ENCODE results near the gene DBN1.

Gene DBN1

DNA sequence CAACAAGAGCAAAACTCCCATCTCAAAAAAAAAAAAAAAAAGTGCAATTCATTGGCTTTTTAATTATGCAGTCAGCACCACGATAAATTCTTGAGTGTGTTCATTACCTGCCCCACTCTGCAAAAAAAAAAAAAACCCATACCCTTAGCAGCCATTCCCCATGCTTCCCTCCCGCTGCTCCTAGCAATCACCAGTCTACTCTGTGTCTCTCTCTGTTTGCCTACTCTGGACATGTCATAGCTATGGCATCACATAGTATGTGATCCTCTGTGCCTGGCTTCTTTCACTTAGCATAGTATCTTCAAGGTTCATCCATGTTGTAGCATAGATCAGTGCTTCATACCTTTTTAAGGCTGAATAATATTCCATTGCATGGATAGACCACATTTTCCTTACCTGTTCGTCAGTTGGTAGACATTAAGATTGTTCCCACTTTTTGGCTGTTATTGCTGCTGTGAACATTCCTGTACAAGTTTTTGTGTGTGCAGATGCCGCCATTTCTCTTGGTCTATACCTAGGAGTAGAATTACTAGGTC, 33.8 kb downstream of the DBN1 start:
- Histone ChIP-seq H3K36me3 (ENCODE audit: control insufficient read depth in 1 of 2, insufficient read depth in 2 of 2, low read depth in 1 of 2, low read length in 2 of 2) (peaks cover 45 to 71% of the 10 kb centered on the region in 2 experiments), H3K9me3 (ENCODE audit: control insufficient read depth, low read length) (no peaks in the 10 kb centered on the region), H2AK5ac (ENCODE audit: low read length, severe bottlenecking) (no peak overlapping the region), H2BK5ac (ENCODE audit: low read depth, low read length, poor library complexity, severe bottlenecking) (no peak overlapping the region), H3K4me3 (ENCODE audit: insufficient read depth in 1 of 2, low read depth in 1 of 2, low read length in 2 of 2) (no peak overlapping the region), H3K14ac (ENCODE audit: low read length in 2 of 2) (no peak overlapping the region), H3K27me3 (ENCODE audit: control insufficient read depth in 1 of 2, insufficient read depth in 1 of 2, low read length in 2 of 2) (peaks cover 0 to 1% of the 10 kb centered on the region in 2 experiments), H3K9ac (ENCODE audit: low read length) (no peak overlapping the region), H4K8ac (ENCODE audit: low read length) (no peak overlapping the region), H2BK120ac (ENCODE audit: low read depth, low read length) (no peak overlapping the region), H2BK12ac (ENCODE audit: low read length in 2 of 2) (no peak overlapping the region), H3K4me1 (ENCODE audit: control insufficient read depth, insufficient read depth, low read depth, low read length) (peaks cover 3% of the 10 kb centered on the region), H3K4ac (ENCODE audit: low read depth in 1 of 2, low read length in 2 of 2) (no peak overlapping the region), H4K91ac (ENCODE audit: low read length) (no peak overlapping the region), H3K23ac (ENCODE audit: low read length in 2 of 2) (no peak overlapping the region), H2BK15ac (ENCODE audit: low read depth, poor library complexity, severe bottlenecking) (no peak overlapping the region), H3K4me2 (ENCODE audit: low read length, poor library complexity, severe bottlenecking) (no peak overlapping the region), H2AFZ (ENCODE audit: low read depth, low read length) (no peak overlapping the region), H3K18ac (ENCODE audit: low read depth in 1 of 2, low read length in 2 of 2) (no peak overlapping the region), H3K79me1 (replicated peaks; ENCODE audit: low read length, poor library complexity, severe bottlenecking) (no peaks in the 10 kb centered on the region), H3K27ac (ENCODE audit: low read length, poor library complexity, severe bottlenecking) (no peak overlapping the region)
- no peak for DNase-seq
- WGBS, result over 99% methylated on average over 3 of the region's 4 CpGs

DNA sequence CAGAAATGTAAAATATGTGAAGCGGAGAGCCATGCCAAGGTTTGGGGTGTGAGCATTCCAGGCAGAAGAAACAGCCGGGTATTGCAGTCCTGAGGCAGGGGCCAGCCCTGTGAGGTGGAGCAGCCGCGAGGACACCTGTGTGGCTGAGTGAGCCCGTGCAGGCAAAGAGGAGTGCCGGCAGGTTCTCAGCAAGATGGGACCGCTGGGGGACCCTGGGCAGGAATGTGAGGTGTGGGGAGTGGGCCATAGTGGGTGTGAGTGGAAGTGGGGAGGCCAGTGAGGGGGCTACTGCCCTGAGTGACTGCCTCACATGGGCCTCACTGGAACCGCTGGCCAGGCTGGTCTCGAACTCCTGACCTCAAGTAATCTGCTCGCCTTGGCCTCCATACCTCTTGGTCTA, 35.0 kb downstream of the DBN1 start:
- no peak overlapping the region for H2AK5ac ChIP-seq (ENCODE audit: low read length, severe bottlenecking)
- H3K4me2 ChIP-seq (ENCODE audit: low read length, poor library complexity, severe bottlenecking), result no peak overlapping the region
- peaks cover 55 to 77% of the 10 kb centered on the region in 2 experiments for H3K36me3 ChIP-seq (ENCODE audit: control insufficient read depth in 1 of 2, insufficient read depth in 2 of 2, low read depth in 1 of 2, low read length in 2 of 2)
- H2BK5ac ChIP-seq (ENCODE audit: low read depth, low read length, poor library complexity, severe bottlenecking), result no peak overlapping the region
- H3K14ac ChIP-seq (ENCODE audit: low read length in 2 of 2), result no peak overlapping the region
- no peak overlapping the region for H2BK120ac ChIP-seq (ENCODE audit: low read depth, low read length)
- no peak overlapping the region for H3K23ac ChIP-seq (ENCODE audit: low read length in 2 of 2)
- no peak overlapping the region for H2BK15ac ChIP-seq (ENCODE audit: low read depth, poor library complexity, severe bottlenecking)
- WGBS, result 97% methylated on average over 10 of the region's 10 CpGs
- H2BK12ac ChIP-seq (ENCODE audit: low read length in 2 of 2), result no peak overlapping the region
- H2AFZ ChIP-seq (ENCODE audit: low read depth, low read length), result no peak overlapping the region
- no peak overlapping the region for H4K8ac ChIP-seq (ENCODE audit: low read length)
- H3K9me3 ChIP-seq (ENCODE audit: control insufficient read depth, low read length), result no peaks in the 10 kb centered on the region
- H3K27me3 ChIP-seq (ENCODE audit: control insufficient read depth in 1 of 2, insufficient read depth in 1 of 2, low read length in 2 of 2), result no peaks in the 10 kb centered on the region
- no peaks in the 10 kb centered on the region for H3K79me1 ChIP-seq (replicated peaks; ENCODE audit: low read length, poor library complexity, severe bottlenecking)
- H3K9ac ChIP-seq (ENCODE audit: low read length), result no peak overlapping the region
- H3K4me1 ChIP-seq (ENCODE audit: control insufficient read depth, insufficient read depth, low read depth, low read length), result no peaks in the 10 kb centered on the region
- DNase-seq, result no peak
- no peak overlapping the region for H3K4me3 ChIP-seq (ENCODE audit: insufficient read depth in 1 of 2, low read depth in 1 of 2, low read length in 2 of 2)
- no peak overlapping the region for H3K4ac ChIP-seq (ENCODE audit: low read depth in 1 of 2, low read length in 2 of 2)
- no peak overlapping the region for H3K18ac ChIP-seq (ENCODE audit: low read depth in 1 of 2, low read length in 2 of 2)
- H4K91ac ChIP-seq (ENCODE audit: low read length), result no peak overlapping the region
- H3K27ac ChIP-seq (ENCODE audit: low read length, poor library complexity, severe bottlenecking), result no peak overlapping the region

DNA sequence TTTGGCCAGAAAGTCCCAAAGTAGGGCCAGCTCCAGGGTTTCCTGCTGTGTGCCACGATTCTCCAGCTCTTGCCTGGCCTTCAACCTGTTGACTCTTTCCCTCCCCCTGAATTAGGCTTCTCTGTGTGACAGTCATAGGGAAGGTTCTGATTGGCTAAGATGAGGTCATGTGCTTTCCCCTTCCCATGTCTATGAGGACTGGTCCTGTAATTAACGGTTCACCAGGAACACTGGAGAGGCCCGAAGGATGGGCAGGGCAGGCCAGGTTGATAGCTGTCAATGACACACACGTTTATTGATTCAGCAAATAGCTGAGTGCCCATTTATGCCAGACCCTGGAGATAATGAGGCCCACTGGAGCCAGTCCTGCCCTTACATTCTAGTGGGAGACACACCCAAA, 35.8 kb downstream of the DBN1 start:
- no peaks in the 10 kb centered on the region for H3K4me1 ChIP-seq (ENCODE audit: control insufficient read depth, insufficient read depth, low read depth, low read length)
- no peak overlapping the region for H2AFZ ChIP-seq (ENCODE audit: low read depth, low read length)
- H2AK5ac ChIP-seq (ENCODE audit: low read length, severe bottlenecking), result no peak overlapping the region
- H3K14ac ChIP-seq (ENCODE audit: low read length in 2 of 2), result no peak overlapping the region
- H3K4me3 ChIP-seq (ENCODE audit: insufficient read depth in 1 of 2, low read depth in 1 of 2, low read length in 2 of 2), result no peak overlapping the region
- H2BK120ac ChIP-seq (ENCODE audit: low read depth, low read length), result no peak overlapping the region
- no peak overlapping the region for H3K4ac ChIP-seq (ENCODE audit: low read depth in 1 of 2, low read length in 2 of 2)
- no peak overlapping the region for H2BK12ac ChIP-seq (ENCODE audit: low read length in 2 of 2)
- no peak overlapping the region for H3K23ac ChIP-seq (ENCODE audit: low read length in 2 of 2)
- DNase-seq, result no peak
- no peak overlapping the region for H3K18ac ChIP-seq (ENCODE audit: low read depth in 1 of 2, low read length in 2 of 2)
- H4K91ac ChIP-seq (ENCODE audit: low read length), result no peak overlapping the region
- no peaks in the 10 kb centered on the region for H3K79me1 ChIP-seq (replicated peaks; ENCODE audit: low read length, poor library complexity, severe bottlenecking)
- no peaks in the 10 kb centered on the region for H3K9me3 ChIP-seq (ENCODE audit: control insufficient read depth, low read length)
- H4K8ac ChIP-seq (ENCODE audit: low read length), result no peak overlapping the region
- H3K27ac ChIP-seq (ENCODE audit: low read length, poor library complexity, severe bottlenecking), result no peak overlapping the region
- peaks cover 63 to 77% of the 10 kb centered on the region in 2 experiments for H3K36me3 ChIP-seq (ENCODE audit: control insufficient read depth in 1 of 2, insufficient read depth in 2 of 2, low read depth in 1 of 2, low read length in 2 of 2)
- H3K27me3 ChIP-seq (ENCODE audit: control insufficient read depth in 1 of 2, insufficient read depth in 1 of 2, low read length in 2 of 2), result no peaks in the 10 kb centered on the region
- H3K4me2 ChIP-seq (ENCODE audit: low read length, poor library complexity, severe bottlenecking), result no peak overlapping the region
- H2BK5ac ChIP-seq (ENCODE audit: low read depth, low read length, poor library complexity, severe bottlenecking), result no peak overlapping the region
- WGBS, result 89% methylated on average over 4 of the region's 4 CpGs
- H2BK15ac ChIP-seq (ENCODE audit: low read depth, poor library complexity, severe bottlenecking), result no peak overlapping the region
- no peak overlapping the region for H3K9ac ChIP-seq (ENCODE audit: low read length)

DNA sequence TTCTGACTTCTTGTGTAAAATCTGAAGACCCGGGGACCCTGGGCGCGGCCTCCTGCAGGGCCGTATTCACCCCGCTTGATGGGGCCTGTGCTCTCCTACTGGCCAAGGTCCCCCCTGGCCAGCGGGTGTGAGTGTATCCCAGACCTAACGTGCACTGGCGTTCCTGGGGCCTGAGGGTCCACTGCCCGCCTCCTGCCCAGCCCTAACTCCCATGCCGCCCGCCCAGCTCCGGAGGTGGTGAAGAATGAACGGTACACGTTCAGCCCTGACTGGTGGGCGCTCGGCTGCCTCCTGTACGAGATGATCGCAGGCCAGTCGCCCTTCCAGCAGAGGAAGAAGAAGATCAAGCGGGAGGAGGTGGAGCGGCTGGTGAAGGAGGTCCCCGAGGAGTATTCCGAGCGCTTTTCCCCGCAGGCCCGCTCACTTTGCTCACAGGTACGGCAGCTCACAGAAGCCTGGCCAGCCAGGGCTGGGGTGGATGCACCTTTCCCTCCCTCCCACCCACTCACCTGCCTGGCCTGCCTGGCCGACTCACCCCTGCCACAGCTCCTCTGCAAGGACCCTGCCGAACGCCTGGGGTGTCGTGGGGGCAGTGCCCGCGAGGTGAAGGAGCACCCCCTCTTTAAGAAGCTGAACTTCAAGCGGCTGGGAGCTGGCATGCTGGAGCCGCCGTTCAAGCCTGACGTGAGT, 37.4 kb downstream of the DBN1 start:
- Histone ChIP-seq H2AFZ (ENCODE audit: low read depth, low read length) (no peak overlapping the region), H3K79me1 (replicated peaks; ENCODE audit: low read length, poor library complexity, severe bottlenecking) (peaks cover 9% of the 10 kb centered on the region), H3K4me1 (ENCODE audit: control insufficient read depth, insufficient read depth, low read depth, low read length) (no peaks in the 10 kb centered on the region), H3K14ac (ENCODE audit: low read length in 2 of 2) (no peak overlapping the region), H3K9me3 (ENCODE audit: control insufficient read depth, low read length) (no peaks in the 10 kb centered on the region), H3K27ac (ENCODE audit: low read length, poor library complexity, severe bottlenecking) (no peak overlapping the region), H3K27me3 (ENCODE audit: control insufficient read depth in 1 of 2, insufficient read depth in 1 of 2, low read length in 2 of 2) (no peaks in the 10 kb centered on the region), H3K9ac (ENCODE audit: low read length) (no peak overlapping the region), H3K18ac (ENCODE audit: low read depth in 1 of 2, low read length in 2 of 2) (no peak overlapping the region), H3K4ac (ENCODE audit: low read depth in 1 of 2, low read length in 2 of 2) (no peak overlapping the region), H4K8ac (ENCODE audit: low read length) (peak overlapping the region; percentile 19), H3K36me3 (ENCODE audit: control insufficient read depth in 1 of 2, insufficient read depth in 2 of 2, low read depth in 1 of 2, low read length in 2 of 2) (peaks cover 63 to 77% of the 10 kb centered on the region in 2 experiments), H3K4me3 (ENCODE audit: insufficient read depth in 1 of 2, low read depth in 1 of 2, low read length in 2 of 2) (no peak overlapping the region), H3K4me2 (ENCODE audit: low read length, poor library complexity, severe bottlenecking) (no peak overlapping the region), H2BK12ac (ENCODE audit: low read length in 2 of 2) (no peak overlapping the region), H3K23ac (ENCODE audit: low read length in 2 of 2) (no peak overlapping the region), H2BK120ac (ENCODE audit: low read depth, low read length) (no peak overlapping the region), H2BK15ac (ENCODE audit: low read depth, poor library complexity, severe bottlenecking) (no peak overlapping the region), H2AK5ac (ENCODE audit: low read length, severe bottlenecking) (no peak overlapping the region), H2BK5ac (ENCODE audit: low read depth, low read length, poor library complexity, severe bottlenecking) (no peak overlapping the region), H4K91ac (ENCODE audit: low read length) (no peak overlapping the region)
- DNase-seq, result no peak
- WGBS, result 97% methylated on average over 36 of the region's 37 CpGs

Measured in mesenchymal stem cell (in vitro differentiated cells and primary cell).